ENCODE measurements around the gene CLDN10.
A peak's percentile ranks its signal among the peaks of the same experiment; 100 is the strongest.

The CLDN10 gene

DNA sequence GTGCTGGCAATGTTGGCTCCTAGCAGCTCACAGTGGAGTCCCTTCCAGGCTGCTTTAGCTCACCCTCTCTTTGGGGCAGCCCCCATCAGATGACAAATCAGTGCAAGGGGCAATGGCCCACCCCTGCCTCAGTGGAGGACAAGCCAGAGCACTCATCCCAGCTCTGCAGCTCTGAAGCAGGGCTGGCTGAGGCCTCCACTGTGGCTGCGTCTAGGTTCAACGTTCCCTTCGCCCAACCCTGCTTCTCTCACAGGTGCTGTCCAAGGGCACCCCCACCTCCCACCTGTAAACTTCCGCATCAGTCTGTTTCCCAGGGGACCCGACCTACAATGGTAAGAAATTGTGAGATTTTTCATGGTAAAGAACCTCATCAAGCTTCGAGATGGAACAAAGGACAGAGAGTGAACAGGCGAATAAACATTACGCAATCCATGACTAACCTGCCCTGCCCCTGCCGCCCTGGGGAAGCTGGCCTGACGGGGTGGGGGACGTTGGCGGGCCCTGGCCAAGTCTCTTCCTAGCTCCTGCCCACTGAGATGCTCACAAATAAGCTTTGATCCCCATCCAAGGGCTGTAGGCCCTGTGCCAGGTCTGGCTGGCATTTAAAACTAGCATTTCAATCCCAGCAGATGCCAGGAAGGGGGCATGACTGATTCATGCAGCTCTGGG, 51.5 kb downstream of the CLDN10 start:
- FAIRE-seq = no peak

- no peak for FAIRE-seq
Observed at GRCh38 chr13:95604556-95604915, 52.0 kb downstream of the CLDN10 start.

- no peak for FAIRE-seq
Observed at GRCh38 chr13:95605448-95606125, 53.1 kb downstream of the CLDN10 start.

DNA sequence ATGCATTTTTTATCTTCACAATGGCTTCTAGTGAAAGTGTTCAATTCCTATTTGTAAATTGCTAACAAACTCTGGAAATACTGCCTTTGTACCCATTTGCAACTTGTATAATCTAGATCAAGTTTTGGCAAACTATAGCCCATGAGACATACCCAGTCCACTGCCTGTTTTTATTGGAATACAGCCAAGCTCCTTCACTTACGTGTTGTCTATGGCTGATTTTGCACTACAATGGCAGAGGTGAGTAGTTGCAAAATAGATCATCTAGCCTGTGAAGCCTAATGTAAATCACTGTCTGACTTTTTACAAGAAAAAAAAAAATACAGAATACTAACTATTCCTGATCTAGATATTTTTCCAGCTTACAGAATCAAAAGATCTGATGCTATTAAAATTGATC, 54.8 kb downstream of the CLDN10 start:
- no peak for FAIRE-seq

DNA sequence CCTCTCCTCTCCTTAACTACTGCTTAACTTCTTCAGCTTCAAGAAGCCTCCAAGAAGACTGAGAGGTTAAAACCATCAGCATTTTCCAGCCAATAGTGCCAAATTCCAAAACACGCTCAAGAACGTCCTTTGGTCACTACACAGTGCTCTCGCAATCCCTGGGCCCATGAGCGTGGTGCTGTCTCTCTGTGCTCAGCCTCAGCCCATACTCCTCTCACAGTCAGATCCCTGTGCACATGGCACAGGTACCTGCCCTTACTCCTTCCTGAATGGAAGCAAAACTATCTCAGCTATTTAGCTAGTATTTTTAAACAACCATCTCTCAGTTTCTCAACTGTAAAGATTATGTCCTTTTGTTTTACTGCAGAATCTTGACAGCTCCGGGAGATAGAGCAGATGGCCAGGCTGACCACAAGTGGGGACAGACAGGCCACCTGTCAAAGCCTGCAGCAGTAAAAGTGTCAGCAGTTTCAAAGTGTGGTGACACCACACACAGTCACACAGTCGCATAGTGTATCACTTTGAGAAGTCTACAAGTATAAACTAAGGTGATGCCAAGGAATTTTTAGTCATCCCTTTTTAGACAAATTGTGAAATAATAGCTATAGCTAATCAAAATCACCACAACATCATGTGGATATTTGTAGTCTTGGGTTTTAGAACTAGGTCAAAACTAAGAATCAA, 56.3 kb downstream of the CLDN10 start:
- FAIRE-seq = no peak

DNA sequence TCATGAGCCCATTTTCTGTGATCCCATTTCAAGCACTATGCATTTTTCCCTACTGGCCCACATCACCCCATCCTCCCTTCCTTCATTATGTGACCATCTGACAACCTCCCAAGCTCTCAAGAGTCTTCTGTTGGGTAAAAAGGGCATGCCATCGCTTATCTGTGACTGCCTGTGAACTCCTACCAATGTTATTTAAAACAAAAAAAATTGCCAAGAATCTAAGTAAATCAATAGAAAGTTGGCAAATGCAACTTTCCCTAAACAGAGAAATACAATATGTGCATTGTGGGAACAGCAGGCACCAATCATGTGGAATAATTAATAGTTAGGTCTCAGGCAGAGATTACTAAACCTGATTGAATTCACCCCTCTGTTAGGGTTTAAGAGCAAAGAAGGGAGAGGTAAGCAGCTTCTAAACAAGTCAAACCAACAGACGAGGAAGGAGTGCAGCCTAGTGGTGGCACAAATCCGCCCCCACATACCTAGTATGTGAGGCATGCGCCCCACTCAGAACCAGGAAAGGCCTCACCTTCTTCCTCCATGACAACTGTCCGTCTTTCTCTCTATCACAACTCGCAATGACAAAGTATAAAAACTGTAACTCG, 62.2 kb downstream of the CLDN10 start:
- no peak for FAIRE-seq

GRCh38 chr13:95615539-95615938, 63.0 kb downstream of the CLDN10 start:
- FAIRE-seq = no peak

- no peak for FAIRE-seq
Observed at GRCh38 chr13:95620030-95620824, 67.7 kb downstream of the CLDN10 start.

DNA sequence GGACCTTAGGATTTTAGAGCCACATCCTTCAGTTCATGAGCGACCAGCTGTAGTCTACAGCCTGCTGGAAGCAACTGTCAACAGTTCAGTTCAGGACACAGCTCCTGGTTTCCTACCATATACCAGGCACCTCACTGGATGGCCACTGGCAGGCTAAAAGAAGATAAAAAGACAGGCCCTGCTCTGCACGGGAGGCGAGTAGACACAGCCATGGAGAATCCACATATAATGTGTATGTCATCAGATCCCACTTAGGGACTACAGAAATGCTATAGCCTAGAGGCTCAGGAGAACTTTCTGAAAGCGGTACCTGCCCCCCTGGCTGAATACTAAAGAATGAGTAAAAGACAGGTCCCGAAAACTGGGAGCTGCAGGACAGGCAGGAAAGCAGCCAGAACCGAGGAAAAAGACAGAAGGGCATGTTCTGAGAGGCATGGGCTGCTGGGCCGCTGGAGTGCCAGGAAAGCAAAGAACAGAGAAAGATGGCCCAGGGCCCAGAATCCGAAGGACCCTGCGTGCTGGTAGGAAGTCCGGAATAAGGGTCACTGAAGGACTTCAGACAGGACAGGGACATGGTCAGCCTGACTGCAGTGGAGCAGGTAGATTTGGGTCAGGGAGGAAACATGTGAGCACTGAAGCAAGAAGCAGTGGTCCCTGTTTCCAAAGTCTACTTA, 68.4 kb downstream of the CLDN10 start:
- no peak for FAIRE-seq

DNA sequence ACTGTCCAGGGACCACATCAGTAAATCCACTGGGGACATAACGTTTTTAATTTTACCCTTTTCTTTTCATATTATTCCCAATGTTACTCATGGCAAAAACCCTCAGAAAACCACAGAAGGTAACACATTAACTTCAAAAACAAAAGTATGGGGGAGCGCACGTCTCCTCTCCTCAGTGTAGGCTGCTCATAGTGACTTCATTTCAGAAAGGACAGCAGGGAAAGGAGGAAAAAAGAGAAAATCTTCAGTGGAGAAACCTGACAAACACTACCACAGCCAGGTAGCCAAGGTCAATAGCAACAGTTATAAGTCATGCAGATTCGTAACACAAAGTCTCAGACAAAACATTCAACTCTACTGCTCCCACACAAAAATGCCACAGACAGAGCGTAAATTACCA, 70.6 kb downstream of the CLDN10 start:
- no peak for FAIRE-seq

DNA sequence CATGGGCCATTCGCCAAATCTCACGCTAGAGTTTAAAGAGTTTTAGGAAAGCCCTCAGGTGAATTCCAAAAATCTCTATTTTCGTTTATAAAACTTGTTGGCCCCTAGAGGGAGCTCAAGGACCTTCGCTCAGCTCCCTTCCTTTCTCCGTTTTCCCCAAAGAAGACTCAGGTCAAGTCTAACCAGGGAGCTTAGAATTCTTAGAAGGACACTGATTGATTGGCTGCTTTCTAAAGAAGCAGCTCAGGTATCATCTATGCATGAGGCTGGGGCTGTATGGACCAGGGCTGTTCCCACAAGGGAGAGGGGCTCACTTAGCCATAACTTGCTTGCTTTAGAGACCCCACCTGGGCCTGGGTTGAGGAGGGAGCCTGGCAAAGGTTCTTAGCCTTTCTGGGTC, 71.5 kb downstream of the CLDN10 start:
- FAIRE-seq = peak; percentile 51

- FAIRE-seq = no peak
Observed at GRCh38 chr13:95626768-95627167, 74.2 kb downstream of the CLDN10 start.

DNA sequence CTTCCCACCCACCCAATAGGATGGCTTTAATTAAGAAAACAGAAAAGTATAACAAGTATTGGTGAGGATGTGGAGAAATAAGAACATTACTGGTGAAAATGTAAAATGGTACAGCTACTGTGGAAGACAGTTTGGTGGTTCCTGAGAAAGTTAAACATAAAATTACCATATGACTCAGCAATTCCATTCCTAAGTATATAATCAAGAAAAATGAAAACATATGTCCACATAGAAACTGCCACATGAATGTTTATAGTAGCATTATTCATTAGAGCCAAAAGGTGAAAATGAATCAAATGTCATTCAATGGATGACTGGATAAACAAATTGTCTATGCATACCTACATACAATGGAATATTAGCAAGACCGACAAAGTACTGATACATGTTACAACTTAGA, 75.1 kb downstream of the CLDN10 start:
- FAIRE-seq = no peak

DNA sequence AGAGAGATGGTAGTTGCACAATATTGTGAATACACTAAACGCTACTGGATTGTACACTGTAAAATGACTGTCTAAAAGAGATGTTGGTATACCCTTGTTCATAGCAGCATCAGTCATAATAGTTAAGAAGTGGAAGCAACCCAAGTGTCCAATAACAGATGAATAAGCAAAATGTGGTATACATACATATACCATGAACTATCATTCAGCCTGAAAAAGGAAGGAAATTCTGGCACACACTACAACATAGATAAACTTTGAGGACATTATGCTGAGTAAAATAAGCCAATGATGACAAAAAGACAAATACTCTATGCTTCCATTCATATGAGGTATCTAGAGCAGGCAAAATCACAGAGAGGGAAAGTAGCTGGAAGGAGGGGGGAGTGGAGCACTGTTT, 76.0 kb downstream of the CLDN10 start:
- FAIRE-seq = no peak

- no peak for FAIRE-seq
Observed at GRCh38 chr13:95629071-95629470, 76.6 kb downstream of the CLDN10 start.

Data from TTC549 (cell line).